Measurements from ENCODE around the gene GP1BB.

GP1BB gene

GRCh38 chr22:19743081-19743480, 19.7 kb downstream of the GP1BB start:
- DNase-seq (ENCODE audit: low read depth in 2 of 2) = no peak
- no peak overlapping the region for H3K4me3 ChIP-seq (replicated peaks in 1 of 2; ENCODE audit: low read depth in 2 of 2, low read length in 2 of 2)
- TF ChIP-seq CTCF (IDR thresholded peaks at IDR 0.05; ENCODE audit: low read depth, low read length) = no peak

- DNase-seq (ENCODE audit: low read depth in 2 of 2) = no peak
- no peak overlapping the region for H3K4me3 ChIP-seq (replicated peaks in 1 of 2; ENCODE audit: low read depth in 2 of 2, low read length in 2 of 2)
- no peak for TF ChIP-seq CTCF (IDR thresholded peaks at IDR 0.05; ENCODE audit: low read depth, low read length)
These were observed 20.3 kb downstream of the GP1BB start for GRCh38 chr22:19743651-19744050.

- H3K4me3 ChIP-seq (replicated peaks in 1 of 2; ENCODE audit: low read depth in 2 of 2, low read length in 2 of 2) = no peak overlapping the region
- TF ChIP-seq CTCF (IDR thresholded peaks at IDR 0.05; ENCODE audit: low read depth, low read length) = no peak
These were observed 21.1 kb downstream of the GP1BB start for GRCh38 chr22:19744350-19745006.

GRCh38 chr22:19745155-19746101, 22.1 kb downstream of the GP1BB start:
- no peak for TF ChIP-seq CTCF (IDR thresholded peaks at IDR 0.05; ENCODE audit: low read depth, low read length)
- no peak for DNase-seq (ENCODE audit: low read depth in 2 of 2)
- H3K4me3 ChIP-seq (replicated peaks in 1 of 2; ENCODE audit: low read depth in 2 of 2, low read length in 2 of 2) = no peak overlapping the region

More at GRCh38 chr22:19744350-19745006, 21.1 kb downstream of the GP1BB start:
- DNase-seq (ENCODE audit: low read depth in 2 of 2) = no peak

- DNase-seq (ENCODE audit: low read depth in 2 of 2) = no peak
- no peak for TF ChIP-seq CTCF (IDR thresholded peaks at IDR 0.05; ENCODE audit: low read depth, low read length)
- H3K4me3 ChIP-seq (replicated peaks in 1 of 2; ENCODE audit: low read depth in 2 of 2, low read length in 2 of 2) = no peak overlapping the region
These were observed 23.4 kb downstream of the GP1BB start for GRCh38 chr22:19746726-19747125.

GRCh38 chr22:19747551-19747950, 24.2 kb downstream of the GP1BB start:
- H3K4me3 ChIP-seq (replicated peaks in 1 of 2; ENCODE audit: low read depth in 2 of 2, low read length in 2 of 2) = no peak overlapping the region
- no peak for TF ChIP-seq CTCF (IDR thresholded peaks at IDR 0.05; ENCODE audit: low read depth, low read length)
- no peak for DNase-seq (ENCODE audit: low read depth in 2 of 2)
